8988T (cell line): ENCODE results near the gene SIRT2.
"Not testable (repeated sequence)": the region's sequence is repeated elsewhere in the genome, so short reads cannot be mapped to it uniquely, and the experiment has no call there.

Experiments used
- DNase-seq: peaks from one replicate; pipeline ENCODE4 v3.0.0; 2011

Gene SIRT2

DNA sequence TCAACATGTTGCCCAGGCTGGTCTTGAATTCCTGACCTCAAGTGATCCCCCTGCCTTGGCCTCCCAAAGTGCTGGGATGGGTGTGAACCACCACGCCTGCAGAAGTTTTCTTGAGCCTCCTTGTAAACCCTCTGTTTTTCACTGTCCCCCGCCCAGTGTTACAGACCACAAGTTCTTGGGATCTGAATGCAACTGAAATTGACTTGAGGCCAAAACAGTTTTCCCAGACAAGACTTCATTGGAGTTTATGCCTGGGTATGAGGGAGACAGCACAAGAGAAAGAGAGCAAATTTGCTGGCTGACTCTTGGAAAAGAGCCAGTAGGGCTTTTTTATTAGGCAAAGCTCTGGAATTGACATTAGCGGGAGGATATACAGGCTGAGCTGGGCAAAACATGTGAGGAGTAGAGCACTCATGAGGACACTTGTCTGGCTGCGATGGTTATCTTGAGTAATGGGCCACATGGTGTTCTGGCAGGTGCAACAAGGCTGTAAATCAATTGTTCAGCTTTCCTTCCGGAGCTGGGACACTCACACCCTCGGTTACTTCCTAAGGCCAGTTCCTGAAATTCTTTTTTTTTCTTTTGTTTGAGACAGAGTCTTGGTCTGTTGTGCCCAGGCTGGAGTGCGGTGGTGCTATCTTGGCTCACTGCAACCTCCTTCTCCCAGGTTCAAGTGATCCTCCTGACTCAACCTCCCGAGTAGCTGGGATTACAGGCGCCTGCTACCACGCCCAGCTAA is 36.9 kb downstream of the SIRT2 start:
- no peak for DNase-seq

DNA sequence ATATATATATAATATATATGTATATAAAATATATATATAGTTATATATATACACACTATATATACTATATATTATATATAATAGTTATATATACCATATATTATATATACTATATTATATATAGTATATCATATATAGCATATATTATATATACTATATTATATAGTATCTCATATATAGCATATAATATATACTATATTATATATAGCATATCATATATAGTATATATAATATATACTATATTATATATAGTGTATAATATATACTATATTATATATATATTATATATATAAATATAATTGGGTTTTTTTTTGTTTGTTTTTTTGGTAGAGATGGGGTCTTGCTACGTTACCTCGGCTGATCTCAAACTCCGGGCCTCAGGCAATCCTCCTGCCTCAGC is 38.0 kb downstream of the SIRT2 start:
- DNase-seq: no peak

DNA sequence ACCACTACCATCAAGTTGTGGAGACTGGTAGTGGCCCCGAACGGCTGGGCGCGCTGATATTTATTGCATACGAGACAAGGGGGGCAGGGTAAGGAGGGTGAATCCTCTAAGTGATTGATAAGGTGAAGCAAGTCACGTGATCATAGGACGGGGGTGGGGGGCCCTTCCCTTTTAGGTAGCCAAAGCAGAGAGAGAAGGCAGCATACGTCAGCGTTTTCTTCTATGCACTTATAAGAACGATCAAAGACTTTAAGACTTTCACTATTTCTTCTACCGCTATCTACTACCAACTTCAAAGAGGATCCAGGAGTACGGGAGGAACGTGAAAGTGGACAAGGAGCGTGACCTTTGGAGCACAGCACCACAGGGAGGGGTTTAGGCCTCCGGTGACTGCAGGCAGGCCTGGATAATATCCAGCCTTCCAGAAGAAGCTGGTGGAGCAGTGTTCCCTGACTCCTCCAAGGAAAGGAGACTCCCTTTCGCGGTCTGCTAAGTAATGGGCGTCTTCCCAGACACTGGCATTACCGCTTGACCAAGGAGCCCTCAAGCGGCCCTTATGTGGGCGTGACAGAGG is 39.7 kb downstream of the SIRT2 start:
- not testable (repeated sequence) for DNase-seq

DNA sequence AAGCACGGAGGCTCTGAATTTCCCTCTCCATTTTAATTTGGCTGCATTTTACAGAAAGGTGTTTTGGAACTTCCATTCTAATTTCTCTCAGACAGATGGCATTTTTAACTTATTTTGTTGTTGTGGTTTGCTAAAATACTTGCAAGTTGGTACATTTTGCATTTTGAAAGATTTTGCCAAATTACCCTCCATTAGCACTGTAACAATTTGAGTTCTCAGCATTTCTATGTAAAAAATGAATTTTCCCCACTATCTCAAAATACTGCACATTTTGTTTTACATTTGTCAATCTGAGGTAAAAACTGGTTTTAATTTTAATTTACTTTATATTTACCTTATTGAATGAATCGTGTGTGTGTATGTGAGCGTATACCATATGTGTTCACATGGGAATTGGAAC is 42.6 kb downstream of the SIRT2 start:
- no peak for DNase-seq

DNA sequence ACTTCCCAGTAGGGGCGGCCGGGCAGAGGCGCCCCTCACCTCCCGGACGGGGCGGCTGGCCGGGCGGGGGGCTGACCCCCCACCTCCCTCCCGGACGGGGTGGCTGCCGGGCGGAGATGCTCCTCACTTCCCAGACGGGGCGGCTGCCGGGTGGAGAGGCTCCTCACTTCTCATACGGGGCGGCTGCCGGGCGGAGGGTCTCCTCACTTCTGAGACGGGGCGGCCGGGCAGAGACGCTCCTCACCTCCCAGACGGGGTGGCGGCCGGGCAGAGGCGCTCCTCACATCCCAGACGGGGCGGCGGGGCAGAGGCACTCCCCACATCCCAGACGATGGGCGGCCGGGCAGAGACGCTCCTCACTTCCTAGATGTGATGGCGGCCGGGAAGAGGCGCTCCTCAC is 43.7 kb downstream of the SIRT2 start:
- not testable (repeated sequence) for DNase-seq

DNA sequence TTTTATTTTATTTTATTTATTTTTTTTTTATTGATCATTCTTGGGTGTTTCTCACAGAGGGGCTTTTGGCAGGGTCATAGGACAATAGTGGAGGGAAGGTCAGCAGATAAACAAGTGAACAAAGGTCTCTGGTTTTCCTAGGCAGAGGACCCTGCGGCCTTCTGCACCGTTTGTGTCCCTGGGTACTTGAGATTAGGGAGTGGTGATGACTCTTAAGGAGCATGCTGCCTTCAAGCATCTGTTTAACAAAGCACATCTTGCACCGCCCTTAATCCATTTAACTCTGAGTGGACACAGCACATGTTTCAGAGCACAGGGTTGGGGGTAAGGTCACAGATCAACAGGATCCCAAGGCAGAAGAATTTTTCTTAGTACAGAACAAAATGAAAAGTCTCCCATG is 44.5 kb downstream of the SIRT2 start:
- DNase-seq: not testable (repeated sequence)

DNA sequence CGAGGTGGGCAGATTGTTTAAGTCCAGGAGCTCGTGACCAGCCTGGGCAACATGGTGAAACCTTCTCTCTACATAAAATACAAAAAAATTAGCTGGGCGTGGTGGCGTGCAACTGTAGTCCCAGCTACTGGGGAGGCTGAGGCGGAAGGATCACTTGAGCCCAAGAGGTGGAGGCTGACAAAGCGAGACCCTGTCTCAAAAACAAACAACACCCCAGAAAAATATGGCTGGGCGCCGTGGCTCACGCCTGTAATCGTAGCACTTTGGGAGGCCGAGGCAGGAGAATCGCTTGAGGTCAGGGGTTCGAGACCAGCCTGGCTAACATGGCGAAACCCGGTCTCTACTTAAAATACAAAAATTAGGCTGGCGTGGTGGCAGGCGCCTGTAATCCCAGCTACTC is 46.2 kb downstream of the SIRT2 start:
- DNase-seq: no peak

DNA sequence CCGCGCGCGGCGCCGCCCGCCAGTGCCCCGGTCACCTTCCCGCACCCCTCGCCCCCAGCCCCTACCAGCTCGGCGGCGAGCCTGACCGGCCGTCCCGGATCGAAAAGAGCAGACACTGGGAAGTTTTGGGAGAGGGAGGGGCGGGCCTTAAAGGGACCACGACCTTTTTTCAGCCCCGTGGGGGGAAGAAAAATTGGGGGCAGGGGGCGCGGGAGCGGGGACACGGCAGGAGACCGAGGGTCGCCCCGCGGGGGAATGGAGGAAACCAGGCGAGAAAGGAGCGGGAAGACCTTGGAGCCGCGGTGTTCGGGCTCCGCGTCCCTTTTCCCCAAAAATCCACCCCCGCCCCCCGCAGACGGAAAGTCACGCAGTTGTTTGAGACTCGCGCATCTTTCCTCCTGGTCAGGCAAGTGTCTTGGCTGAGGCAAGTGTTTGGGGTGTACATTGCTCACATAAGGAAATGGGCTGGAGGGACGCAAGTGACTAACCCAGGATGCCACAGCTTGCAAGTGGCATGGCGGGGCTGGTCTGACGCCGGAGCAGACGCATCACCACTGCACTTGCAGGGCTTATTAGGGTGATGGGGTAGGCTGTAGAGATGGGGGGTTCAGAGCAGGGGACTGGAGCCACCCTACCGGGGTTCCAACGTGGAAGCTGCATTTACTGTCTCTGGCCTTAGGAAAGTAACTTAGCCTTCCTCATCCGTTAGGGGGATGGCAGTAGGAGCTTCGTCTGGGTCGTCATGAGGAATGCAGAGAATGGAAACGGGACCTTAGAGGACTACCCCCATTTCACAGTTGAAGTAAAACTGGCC is 47.0 kb downstream of the SIRT2 start:
- peak; percentile 91 for DNase-seq

DNA sequence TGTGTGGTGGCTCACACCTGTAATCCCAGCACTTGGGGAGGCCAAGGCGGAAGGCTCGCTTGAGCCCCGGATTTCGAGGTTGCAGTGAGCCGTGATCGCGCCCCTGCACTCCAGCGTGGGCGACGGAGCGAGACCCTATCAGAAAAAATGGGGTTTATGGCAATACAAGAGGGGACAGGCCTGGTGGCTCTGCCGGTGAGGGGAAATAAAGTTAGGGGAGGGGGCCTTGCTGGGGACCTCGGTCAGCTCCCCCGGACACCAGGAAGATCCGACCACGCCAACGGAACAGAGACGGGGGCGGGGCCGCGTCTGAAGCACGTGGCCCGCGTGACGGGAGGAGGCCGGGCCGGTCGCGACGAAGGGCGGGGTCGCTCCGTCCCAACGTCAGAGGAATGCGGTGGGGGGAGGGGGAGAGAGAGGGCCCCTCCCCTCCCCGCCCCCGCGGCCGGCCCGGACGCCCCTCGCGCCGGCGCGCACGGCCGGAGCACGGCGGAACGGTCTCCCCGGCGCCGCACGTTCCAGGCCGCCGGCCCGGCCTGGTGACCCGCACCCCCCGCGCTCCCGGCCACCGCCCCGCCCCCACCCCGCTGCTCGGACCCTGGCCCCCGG is 47.7 kb downstream of the SIRT2 start:
- peak; percentile 96 for DNase-seq

DNA sequence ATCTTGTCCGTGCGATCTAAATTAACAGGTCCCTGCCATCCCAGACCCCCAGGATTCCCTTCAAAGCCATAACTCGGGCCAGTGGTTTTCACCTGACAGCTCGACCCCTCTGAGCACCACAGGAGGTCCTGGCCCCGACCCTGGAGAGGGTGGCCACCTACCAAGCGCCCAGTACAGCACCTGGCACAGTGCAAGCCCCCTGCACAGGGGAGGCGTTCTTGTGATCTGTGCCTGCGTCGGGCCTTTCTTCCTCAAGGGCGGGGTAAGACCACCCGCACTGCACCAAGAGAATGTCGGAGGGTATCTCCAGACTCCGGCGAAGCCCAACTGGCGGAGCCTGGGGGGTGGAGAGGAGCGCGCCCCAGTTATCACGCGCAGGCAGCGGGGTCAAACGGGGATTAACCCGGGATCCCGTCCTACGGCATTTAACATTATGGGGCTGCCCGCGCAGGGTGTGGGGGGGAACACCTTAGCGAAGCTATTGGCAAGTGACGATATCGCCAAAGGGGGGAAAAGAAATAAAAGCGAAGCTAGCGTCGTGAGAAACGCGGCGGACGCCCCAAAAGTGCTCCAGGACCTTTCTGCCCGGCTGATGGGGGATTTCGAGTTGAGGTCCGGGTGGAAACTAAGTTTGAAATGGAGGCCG is 48.3 kb downstream of the SIRT2 start:
- peak; percentile 41 for DNase-seq

DNA sequence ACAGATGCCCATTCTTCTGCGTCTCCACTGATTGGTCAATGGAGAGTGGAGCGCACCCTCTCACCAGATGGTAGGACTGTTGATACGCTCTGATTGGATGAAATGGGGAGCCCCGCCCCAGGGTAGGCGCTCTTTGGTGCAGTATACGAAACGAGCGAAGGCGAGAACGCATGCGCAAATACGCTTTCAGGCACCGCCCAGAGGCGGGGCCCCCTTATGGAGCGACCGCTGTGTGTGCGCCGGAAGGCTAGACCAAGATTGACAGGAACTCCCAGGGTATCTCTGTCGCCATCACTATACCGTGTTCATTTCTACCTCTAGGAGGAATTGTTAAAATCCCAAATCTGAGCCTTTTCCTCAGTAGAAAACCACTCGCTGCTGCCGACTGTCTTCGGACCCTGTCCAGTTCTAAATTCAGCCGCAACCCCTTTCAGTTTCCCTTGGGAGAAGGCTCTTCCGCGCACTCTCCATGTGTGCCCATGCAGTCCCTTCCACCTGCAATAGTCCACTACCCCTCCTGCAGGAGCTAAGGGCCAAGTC is 48.9 kb downstream of the SIRT2 start:
- DNase-seq: peak; percentile 98

DNA sequence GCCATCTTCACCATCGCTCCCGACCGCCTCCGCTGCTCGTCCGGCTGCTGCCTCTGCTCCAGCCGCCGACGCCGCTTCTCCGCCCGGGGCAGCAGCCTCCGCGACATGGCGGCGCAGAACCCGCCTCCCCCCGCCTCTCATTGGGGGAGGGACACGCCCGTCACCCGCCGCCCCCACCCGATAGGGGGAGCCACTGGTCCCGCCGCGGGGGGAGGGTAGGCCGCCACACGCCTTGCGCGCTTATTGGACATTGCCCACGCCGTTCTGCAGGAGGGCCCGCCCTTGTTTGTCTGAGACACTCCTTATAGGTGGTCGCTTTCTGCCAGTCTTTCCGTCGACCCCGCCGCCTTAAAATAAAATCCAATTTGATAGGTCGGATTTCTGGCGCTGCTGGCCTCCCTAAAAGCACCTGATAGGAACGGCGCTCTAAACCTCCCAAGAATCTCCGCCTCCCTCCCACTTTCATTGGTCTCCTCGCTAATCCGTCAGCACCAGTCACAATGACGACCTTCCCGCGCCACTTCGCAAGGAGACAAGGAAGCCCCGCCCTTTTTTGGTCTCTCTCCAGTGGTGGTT is 49.5 kb downstream of the SIRT2 start, which contains the start of gene HNRNPL:
Gene HNRNPL (minus strand): TSS at position 127 of the 576 bp plus-strand sequence. CDS start 20 bp downstream, at position 107.
- DNase-seq: peak; percentile 99

DNA sequence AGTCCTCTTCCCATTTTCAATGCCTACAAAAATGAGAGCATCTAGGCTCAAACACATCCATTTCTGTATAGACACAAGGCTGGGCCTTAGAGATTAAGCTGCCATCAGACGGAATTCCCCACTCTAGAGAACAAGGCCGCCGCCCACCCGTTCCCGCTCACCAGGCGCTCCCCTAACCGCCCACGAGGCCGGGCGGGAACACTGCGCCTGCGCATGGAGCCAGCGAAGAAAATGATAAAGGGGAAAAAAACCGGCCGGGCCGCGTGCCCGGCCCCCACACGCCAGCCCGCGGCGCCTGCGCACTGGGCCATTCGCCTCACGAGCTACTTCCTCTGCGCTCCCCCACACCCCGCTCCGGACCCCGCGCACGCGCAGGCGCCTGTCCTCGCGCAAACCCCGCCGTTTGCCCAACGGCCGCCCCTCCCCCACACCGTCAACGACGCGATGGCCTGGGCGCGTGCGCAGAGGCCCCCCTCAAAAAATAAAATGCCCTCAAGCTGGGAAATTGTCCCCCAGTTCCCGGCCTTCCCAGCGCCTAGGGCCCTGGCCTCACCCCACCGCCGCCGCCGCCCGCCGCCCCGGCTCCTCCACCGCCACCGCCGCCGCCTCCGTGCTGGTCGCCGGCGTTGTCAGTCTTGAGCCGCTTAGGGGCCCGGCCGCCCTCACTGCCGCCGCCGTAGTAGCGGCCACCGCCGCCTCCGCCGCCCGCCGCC is 50.1 kb downstream of the SIRT2 start:
- DNase-seq: peak; percentile 100

DNA sequence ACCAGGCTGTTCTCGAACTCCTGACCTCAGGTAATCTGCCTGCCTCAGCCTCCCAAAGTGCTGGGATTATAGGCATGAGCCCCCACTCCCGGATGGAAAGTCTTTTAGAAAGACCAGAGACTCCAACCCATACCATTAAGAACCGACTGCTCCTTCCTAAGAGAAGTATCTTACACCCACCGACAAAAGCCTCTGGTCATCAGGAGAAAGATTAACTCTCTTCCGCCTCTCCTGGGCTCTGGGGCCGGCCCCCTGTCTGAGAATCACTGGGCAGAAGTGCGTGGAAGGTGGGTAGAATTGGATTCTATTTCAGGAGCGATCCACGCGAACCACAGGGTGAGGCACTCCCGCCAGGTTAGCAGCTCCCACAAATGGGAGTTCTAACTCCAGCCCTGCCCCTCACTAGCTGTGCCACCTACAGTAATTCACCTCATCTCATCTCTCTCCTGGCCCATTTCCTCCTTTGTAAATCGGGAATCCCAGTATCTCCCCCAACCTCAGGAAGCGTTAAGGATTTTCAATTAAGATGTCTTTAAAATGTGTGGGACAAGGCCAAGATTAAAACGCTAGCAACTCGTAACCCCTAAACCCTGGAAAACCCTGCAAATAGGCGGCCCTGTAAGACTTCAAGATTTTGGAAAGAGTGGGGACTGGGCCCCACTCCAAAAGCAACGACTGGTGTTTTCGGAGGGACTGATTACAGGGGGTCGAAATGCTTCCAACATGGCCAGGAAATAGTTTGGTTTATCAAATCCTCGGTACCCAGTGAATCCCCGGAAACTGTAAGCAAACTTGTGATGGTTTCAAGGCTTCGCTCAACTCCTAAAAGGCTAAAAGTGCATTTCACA is 50.9 kb downstream of the SIRT2 start:
- DNase-seq: peak; percentile 33

DNA sequence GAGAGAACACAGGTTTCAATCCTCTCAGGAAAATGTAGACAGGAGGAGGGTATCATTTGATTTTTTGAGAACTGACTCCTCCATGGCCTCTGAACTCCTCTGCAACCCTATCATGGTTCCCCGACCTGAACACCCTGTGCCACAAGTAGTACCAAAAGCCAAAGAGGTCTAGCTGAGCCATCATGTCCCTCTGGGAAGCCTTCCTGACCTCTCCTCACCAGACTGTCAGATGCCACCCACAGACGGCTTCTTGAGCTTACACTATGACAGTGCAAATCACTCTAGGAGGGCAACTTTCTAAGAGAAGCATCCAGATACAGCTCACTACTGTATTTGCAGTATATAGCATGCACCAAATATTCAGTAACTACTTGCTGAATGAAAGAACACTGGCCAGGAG is 53.3 kb downstream of the SIRT2 start:
- no peak for DNase-seq

DNA sequence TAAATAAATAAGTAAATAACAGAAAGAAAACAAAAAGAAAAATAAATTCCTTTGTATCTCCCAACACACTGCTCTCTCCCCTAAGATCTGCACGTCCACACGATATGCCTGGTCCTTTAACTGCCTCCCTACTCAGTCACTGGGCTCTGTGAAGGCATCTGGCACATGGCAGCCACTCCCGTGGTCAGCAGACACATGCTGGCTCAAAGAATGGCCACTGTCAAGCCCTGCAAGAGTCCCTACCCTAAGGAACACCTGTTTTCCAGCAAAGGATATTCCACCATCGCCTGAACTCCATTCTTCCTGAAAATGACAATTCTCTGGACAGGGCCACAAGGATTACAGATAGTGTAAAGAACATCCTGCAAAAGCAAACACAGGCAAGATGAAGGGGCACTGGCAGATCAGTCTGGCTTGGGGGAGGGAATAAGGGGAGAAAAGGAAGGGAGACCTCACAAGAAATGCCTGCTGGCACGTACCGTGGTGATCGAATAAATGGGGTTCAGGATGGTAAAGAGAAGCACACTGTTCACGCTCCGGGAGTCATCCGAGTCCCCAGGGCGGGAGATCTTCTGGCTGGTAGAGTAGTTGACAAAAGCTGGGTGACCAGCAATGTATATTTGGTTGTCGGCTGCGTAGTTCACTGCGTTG is 53.9 kb downstream of the SIRT2 start:
- DNase-seq: no peak

DNA sequence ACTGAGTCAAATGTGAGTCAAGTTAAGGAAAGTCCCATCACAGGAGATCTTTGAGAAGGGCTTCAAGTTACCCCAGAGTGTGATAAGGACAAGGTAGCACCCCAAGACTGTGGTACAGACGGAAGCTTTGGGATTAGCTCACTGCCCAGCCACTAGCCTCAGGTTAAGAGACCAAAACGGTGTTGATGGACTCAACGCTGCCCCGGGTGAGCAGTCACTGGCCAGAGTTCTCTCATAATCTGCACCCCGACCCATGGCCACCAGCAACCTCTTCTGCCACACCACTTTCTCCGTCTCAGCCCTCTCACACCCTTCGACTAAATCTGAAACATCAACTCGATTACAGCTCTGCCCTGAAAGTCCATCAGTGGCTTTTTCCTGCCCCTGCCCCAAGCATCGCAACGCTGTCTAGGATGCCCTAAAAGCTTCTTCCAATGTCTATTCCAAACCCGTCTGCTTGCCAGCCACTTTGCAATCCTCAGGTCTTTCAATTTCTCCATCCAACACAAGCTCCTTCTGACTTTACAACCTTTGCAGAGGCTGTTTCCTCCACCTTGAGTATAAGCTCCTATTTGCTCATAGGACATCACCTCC is 55.2 kb downstream of the SIRT2 start:
- no peak for DNase-seq

DNA sequence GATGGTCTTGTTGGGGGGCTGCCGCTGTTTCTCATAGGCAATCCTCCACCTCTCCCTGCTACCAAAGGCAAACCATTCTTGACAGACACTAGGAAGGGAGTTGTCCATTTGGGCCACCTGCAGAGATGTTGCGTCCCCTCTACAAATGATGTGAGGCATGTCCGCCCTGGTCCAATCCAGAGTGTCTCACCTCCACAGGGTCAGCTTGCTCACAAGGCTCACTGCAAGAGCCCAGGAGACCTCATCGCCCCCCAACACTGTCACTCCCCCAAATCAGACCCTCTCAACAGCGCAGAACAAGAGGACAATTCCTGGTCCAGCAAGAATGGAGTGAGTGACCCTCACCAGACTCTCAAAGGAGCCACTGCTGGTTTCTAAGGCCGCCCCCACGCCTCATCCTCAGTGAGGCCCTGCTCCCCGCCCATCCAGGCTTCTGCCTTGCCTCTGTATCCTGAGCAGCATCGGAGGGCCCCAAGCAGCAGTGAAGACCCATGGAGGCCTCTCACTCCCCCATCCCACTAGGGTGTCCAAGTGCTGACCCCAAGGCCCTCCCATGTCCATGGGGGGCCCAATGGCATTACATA is 56.2 kb downstream of the SIRT2 start:
- DNase-seq: no peak
